NCI-H1092 (cell line): Measurements from ENCODE around the gene RPIA.
"Not testable (repeated sequence)": the region's sequence is repeated elsewhere in the genome, so short reads cannot be mapped to it uniquely, and the experiment has no call there.

Experiments used
- DNase-seq: peaks from one replicate; lab custom pipeline; 2025; lab: John Stamatoyannopoulos, UW

RPIA gene

GRCh38 chr2:88735853-88736252, 44.4 kb downstream of the RPIA start:
- no peak for DNase-seq

DNA sequence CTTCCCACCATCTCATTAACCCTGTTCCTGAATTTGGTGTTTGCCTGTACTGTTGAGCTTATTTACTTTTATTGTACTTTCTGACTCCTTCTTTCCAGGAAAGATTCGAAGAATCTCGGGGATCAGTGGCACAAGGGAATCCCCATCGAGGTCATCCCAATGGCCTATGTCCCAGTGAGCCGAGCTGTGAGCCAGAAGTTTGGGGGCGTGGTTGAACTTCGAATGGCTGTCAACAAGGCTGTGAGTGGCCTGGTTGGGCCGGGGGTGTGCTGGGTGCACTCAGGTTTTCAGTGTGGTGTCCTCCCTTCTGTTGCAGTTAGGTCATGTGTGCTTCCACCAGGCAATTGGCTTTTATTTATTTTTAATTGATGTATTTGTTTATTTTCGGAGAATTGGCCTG, 45.0 kb downstream of the RPIA start:
- DNase-seq, result no peak

DNA sequence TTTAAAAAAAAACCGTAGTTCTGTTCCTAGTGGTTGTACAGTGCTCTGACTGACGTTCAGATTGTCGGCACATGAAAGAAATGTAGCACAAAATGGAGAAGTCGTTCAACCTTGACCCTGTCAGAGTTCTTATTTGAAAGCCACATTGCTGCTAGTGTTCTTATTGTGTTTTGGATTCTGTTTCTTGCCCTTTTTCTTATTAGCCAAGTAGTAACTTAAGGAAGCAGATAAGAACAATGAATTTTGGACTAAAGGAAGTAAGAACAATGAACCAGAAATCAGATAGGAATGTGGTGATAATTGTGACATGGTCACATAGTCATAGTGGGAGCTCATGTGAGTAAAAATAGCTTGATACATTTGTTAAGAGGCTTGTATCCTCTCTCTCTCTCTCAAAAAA, 45.9 kb downstream of the RPIA start:
- DNase-seq, result no peak

DNA sequence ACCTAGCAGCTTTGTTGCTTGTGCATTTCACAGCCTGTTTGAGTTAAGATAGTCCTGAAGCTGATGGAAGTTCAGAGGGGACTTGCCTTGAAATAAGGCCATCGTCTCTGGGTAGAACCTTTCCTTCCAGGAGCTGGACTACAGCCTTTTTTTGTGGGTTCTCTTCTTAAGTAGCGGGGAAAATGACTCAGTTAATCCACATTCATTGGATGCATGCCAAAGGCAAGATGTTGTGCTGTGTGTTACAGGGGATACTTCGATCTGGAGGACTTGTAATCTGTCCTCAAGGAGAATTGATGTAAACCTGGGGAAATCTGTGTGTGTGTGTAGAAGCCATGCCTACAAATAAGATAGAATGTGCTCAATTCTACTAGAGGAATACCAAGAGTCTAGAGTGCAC, 46.8 kb downstream of the RPIA start:
- DNase-seq, result no peak

DNA sequence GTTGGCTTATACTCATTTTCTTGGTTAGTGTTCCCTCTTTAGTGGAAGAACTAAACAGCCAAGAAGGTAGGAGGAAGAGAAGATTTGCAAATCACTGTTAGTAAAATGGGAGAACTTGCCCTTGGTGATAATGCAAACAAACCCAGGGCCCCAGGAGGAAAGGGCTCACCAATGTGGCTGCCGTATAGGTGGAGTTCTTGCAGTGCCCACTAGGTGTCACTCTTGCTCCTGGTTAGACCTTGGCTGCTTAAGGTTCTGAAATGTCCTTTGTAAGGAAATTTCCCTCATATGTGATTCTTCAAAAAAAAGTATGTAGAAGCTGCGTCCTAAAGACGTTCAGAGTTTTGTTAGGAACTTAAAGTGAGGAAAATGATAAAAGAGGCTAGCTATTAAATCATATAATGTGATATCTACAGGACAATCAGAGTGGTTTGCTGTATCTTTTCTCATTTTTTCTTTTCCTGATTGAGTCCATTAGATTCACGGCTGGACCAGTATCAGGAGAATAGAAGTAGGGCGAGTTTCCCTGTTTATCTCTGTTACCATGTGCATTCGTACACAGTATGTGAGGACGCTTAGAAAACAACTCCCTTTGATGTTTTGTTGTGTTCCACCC, 48.6 kb downstream of the RPIA start:
- DNase-seq, result peak; percentile 52

DNA sequence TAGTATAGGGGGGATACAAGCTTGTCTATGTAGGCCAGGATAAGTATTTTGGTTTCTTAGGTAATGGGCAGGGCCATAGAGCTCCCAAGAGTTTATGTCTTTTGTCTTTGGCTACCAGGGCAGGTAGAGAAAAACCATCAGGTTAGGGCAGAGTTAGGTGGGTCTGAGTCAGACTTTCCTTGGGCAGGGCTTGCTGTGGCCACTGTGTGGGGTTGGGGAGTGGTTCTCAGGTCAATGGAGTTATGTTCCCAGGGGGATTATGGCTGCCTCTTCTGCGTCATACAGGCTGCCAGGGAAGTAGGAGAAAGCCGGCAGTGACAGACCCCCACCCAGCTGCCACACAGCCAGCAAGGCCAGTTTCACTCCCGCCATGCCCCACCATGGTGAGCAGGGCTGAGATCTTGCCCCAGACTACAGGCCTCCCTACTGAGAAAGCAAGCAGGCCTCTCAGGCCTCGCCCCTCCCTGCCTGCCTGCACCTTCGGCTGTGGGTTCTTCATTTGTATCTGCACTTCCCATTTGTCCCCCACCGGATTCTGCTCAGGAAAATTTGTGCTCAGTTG, 55.5 kb downstream of the RPIA start:
- DNase-seq, result no peak

- no peak for DNase-seq
Measured at GRCh38 chr2:88747990-88748389, 56.5 kb downstream of the RPIA start.

GRCh38 chr2:88751768-88752167, 60.3 kb downstream of the RPIA start:
- no peak for DNase-seq

DNA sequence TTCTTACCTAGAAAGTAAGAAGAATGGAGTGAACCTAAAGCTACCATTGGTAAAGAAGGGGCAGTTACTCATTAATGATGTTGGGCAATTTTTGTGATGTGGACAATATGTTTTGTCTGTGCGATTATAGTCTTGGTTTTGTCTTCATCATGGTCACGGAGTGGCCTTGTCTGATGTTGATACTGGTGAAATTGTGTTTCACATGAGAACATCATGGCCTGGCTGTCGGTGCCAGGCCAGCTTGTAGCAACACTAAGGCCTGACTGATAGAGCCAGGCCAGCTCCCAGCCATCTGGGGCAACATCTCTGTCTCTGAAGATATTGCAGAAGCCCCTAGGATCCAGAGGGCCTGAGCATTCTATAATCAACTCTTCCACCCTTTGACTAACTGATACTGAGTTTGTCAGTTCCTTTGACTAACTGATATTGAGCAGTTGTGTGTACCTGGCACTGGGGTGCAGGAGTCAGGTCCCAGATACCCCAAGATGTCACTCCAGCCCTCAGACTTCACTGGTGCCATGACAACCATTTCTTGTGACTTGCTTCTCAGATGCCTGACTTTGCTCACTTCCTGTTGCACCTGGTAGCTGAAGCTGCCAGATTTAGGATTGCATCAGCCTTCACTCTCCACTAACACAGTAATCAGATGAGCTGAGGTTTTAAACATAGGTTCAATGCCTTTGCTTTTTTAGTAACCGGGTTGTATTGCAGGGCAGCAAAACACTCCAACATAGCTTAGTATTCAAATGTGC, 62.5 kb downstream of the RPIA start:
- DNase-seq, result no peak

DNA sequence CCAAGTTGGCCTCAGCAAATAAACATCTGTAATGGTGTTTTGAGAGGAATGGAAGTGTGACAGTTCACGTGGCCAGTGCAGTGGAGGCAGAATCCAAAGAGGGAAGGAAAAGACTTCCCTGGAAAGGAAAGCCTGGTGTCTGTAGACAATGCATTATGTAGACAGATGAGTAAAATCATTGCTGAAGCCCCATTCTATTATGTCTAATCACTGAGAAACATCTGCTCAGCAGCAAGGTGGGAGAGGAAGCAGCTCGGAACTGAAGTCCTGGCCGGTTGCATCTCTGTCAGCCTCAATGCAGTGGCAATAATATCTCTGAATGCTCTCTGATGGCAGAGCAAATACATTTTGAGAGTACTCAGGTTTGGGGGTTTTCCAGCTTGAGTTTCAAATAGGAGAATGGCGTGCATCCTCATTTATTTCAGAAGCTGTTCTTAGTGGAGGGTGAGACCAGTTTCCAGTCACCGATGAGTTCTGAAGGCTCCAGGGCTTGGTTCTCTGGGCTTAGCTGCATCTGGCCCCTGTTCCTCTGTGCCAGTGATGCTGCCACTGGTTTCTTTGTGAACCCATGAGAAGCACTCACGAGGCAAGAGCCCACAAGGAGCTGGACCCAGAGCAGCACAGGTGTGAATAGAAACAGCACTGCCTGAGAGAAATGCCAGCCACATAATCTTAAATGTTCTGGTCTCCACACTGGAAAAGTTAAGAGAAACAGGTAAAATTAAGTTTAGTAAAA, 63.3 kb downstream of the RPIA start:
- DNase-seq, result peak; percentile 35

GRCh38 chr2:88755836-88756235, 64.4 kb downstream of the RPIA start:
- DNase-seq, result no peak

GRCh38 chr2:88757025-88757424, 65.6 kb downstream of the RPIA start:
- no peak for DNase-seq

DNA sequence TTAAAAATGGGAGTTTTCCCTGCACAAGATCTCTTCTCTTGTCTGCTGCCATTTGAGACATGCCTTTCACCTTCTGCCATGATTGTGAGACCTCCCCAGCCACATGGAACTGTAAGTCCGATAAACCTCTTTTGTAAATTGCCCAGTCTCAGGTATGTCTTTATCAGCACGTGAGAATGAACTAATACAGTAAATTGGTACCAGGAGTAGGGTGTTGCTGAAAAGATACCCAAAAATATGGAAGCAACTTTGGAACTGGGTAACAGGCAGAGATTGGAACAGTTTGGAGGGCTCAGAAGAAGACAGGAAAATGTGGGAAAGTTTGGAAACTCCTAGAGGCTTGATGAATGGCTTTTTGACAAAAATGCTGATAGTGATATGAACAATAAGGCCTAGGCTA, 67.2 kb downstream of the RPIA start:
- not testable (repeated sequence) for DNase-seq

GRCh38 chr2:88760819-88761598, 69.5 kb downstream of the RPIA start:
- DNase-seq, result no peak

DNA sequence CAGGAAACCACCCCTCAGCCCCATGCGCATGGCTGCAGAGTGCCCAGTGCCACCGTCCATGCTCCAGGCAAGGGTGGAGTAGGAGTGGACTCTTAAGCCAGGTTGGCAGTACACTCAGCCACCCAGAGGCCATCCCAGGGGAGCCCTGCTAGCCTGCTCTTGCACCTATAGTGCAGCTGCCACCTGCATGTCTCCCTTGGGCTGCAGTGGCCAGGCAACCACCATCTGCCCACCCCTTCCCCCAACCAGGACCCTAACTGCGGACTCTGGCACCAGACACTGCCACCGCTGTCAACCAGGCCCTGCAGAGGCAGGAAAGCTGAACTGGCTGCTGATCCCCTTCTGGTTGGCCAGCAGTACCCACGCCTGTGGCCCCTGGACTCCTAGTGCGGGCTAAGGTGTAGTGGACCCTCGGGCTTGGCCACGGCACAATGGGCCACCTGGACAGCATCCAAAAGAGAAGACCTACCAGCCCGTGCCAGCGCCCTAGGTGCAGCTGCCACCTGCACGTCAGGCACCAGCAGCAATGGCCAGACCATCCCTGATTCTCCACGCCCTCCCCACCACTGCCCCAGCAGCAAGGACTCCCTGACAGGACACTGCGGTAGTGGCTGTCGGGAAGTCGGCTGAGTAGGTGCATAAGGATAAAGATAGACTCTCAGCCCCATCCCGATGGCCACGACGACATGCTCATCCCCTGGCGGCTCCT, 72.8 kb downstream of the RPIA start:
- DNase-seq, result no peak

GRCh38 chr2:88764850-88765153, 73.3 kb downstream of the RPIA start:
- DNase-seq, result no peak

DNA sequence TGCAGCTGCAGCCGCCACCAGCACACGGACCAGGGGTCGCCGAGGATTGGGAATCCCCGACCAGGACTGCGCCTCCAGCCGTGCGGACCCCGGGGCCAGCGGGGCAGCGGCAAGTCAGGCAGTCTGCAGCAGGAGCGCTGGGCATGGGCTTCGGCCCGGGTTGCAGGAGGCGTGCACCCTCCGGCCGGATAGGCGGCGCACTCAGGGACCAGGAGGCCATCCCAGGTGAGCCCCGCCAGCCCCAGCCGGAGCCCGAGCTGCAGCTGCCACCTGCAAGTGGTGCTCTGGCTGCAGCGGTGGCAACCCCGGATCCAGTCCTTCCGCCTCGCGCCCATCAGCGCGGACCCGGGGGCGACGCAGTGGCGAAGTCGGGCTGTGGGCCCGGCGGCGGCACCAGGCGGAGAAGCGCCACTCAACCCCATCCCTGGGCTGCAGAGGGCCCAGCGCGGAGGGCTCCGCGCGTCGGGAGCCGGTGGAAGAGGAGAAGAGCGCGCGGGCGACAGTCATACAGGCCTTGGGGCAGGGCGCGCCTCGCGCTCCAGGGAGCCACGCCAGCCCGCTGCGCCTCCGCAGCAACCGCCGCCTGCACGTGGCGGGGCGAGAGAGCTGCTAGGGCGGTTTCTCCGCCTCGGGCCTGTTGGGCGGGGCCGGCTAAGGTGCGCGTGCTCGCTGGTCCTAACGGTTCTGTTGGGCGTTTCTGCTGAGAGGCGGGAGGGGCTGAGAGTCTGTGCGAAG, 73.8 kb downstream of the RPIA start:
- DNase-seq, result peak; percentile 52

- not testable (repeated sequence) for DNase-seq
Measured at GRCh38 chr2:88765889-88766481, 74.5 kb downstream of the RPIA start.

DNA sequence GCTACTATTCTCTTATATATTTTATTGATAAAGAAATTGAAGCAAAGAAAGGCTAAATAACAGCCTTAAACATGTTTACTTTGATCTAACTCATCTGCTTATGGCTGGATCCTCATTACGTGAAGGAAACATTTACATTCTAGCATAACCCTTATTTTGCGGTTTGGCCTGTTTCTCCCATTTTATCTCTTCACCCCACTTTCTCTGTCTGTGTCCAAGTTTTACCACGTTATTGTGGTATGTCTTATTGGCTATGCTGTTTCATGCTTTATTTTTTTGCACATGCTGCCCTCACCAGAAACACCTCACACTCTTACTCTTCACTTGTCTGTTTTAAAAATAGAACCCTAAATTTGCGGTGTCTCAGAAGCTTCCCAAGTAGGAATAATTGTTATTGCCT, 78.5 kb downstream of the RPIA start:
- DNase-seq, result no peak

DNA sequence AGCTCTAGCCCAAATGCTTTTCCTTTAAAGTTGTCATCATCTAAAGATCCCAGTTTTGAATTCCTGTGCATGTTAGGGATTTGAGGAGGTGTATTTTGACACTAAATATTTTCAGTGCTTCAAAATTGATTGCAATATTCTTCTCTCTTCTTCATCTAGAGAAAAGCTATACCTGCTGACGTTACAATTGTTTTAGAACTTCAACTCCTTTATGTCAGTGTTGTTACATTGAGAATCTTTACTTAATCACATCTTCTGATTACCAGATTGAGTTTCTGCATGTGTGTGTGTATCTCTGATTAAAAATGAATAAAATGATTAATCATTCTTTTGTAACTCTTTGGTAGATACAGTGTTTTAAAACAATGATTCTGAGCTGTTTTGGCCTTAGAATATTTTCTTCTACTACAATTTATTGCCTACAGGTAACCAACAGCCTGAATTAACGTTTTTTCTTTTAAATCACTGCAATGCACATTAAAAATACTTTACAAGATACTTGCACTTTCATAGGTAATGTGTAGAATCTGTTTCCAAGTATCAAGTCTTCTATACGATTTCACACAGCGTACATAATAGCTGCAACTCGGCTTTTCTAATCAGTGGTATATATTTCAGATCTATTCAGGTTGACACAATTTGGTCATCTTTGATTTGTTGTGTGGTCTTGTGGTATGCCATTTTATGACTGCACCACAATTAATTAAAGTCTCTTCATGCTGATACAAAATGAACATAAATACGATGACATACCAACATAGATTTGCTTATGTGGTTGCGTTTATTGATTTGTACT, 82.0 kb downstream of the RPIA start:
- not testable (repeated sequence) for DNase-seq
